PC-3 (cell line): ENCODE measurements around the gene ZNF280D.

ENCODE experiments used
- CTCF ChIP-seq: fragments of 300-600 bp; sonication (generic); conservative IDR thresholded peaks from 2 replicates; pipeline ENCODE4 v1.5.1; 2017; ENCODE audit warnings: antibody characterized with exemption, low read depth, mild to moderate bottlenecking, low read length
- EZH2phosphoT487 ChIP-seq: fragments of 300-600 bp; sonication (generic); IDR thresholded peaks from 2 replicates; pipeline ENCODE4 v1.6.1; 2018; ENCODE audit warnings: mild to moderate bottlenecking, antibody characterized with exemption, low read length, borderline replicate concordance

- TF ChIP-seq CTCF = no peak
- no peak for TF ChIP-seq EZH2phosphoT487
Observed at GRCh38 chr15:56729561-56729960, 3.7 kb downstream of the ZNF280D start.
